OCI-LY3 (cell line): Measurements from ENCODE around the gene IL1RN.

ENCODE experiments used
- H2AFZ ChIP-seq: fragments of 200-600, 300-600 bp; shearing (Covaris generic); 2 replicates; pipeline ENCODE4 v1.6.0; 2014; ENCODE audit warnings: antibody characterized with exemption, low read depth, low read length
- H3K27ac ChIP-seq: fragments of 200-600, 300-600 bp; sonication (generic); 2 replicates; pipeline ENCODE4 v1.5.1; 2014; ENCODE audit warnings: mild to moderate bottlenecking, low read length, moderate library complexity, mixed read lengths
- H3K27me3 ChIP-seq: fragments of 200-600, 300-600 bp; sonication (generic); 2 replicates; pipeline ENCODE4 v1.6.1; 2014; ENCODE audit warnings: low read depth, low read length, mixed read lengths
- H3K36me3 ChIP-seq: fragments of 200-600, 300-600 bp; sonication (generic); replicated peaks from 2 replicates; pipeline ENCODE3; 2014; ENCODE audit warnings: low read depth, low read length, mixed read lengths
- H3K4me1 ChIP-seq: fragments of 300-600, 200-600 bp; sonication (generic); 2 replicates; pipeline ENCODE4 v1.6.1; 2014; ENCODE audit warnings: low read length, mixed read lengths
- H3K4me2 ChIP-seq: fragments of 200-600, 300-600 bp; sonication (generic); 2 replicates; pipeline ENCODE4 v1.6.1; 2014; ENCODE audit warnings: low read length, mixed read lengths
- H3K4me3 ChIP-seq: fragments of 300-600, 200-600 bp; sonication (generic); 2 replicates; pipeline ENCODE4 v1.5.1; 2014; ENCODE audit warnings: antibody characterized with exemption, mild to moderate bottlenecking, low read length, moderate library complexity
- H3K79me2 ChIP-seq: fragments of 300-600, 200-600 bp; shearing (Covaris generic); 2 replicates; pipeline ENCODE4 v1.6.1; 2014; ENCODE audit warnings: mild to moderate bottlenecking, low read length, mixed read lengths
- H3K9ac ChIP-seq: fragments of 300-600, 200-600 bp; shearing (Covaris generic); 2 replicates; pipeline ENCODE4 v1.6.0; 2014; ENCODE audit warnings: mild to moderate bottlenecking, low read length, moderate library complexity
- H3K9me3 ChIP-seq: fragments of 200-600, 300-600 bp; shearing (Covaris generic); 2 replicates; pipeline ENCODE4 v1.6.1; 2014; ENCODE audit warnings: low read length, mixed read lengths; ENCODE audit not compliant: insufficient read depth
- H4K20me1 ChIP-seq: fragments of 200-600, 300-600 bp; sonication (generic); 2 replicates; pipeline ENCODE4 v1.6.1; 2016; ENCODE audit warnings: low read length, mixed read lengths; ENCODE audit not compliant: insufficient read depth
- CTCF ChIP-seq: fragments of 200-600, 300-600 bp; sonication (generic); IDR thresholded peaks from 2 replicates; pipeline ENCODE4 v1.5.1; 2014; ENCODE audit warnings: antibody characterized with exemption, low read length, low read depth
- EZH2phosphoT487 ChIP-seq: fragments of 200-600 bp; shearing (Covaris generic); IDR thresholded peaks from 2 replicates; pipeline ENCODE4 v1.6.1; 2018; ENCODE audit warnings: antibody characterized with exemption, mixed run types, low read depth

The IL1RN gene

GRCh38 chr2:113164215-113164929, 37.0 kb downstream of the IL1RN start:
- Histone ChIP-seq H2AFZ (no peak overlapping the region), H3K9ac (no peak overlapping the region), H3K36me3 (no peaks in the 10 kb centered on the region), H3K4me2 (no peak overlapping the region), H3K4me3 (no peak overlapping the region), H3K79me2 (no peaks in the 10 kb centered on the region), H3K27me3 (no peaks in the 10 kb centered on the region), H4K20me1 (no peaks in the 10 kb centered on the region), H3K9me3 (no peaks in the 10 kb centered on the region), H3K4me1 (no peaks in the 10 kb centered on the region), H3K27ac (no peak overlapping the region)
- no peak for TF ChIP-seq EZH2phosphoT487
- TF ChIP-seq CTCF: no peak

- Histone ChIP-seq H3K27me3 (no peaks in the 10 kb centered on the region), H4K20me1 (no peaks in the 10 kb centered on the region), H3K27ac (no peak overlapping the region), H3K4me1 (no peaks in the 10 kb centered on the region), H3K4me3 (no peak overlapping the region), H3K4me2 (no peak overlapping the region), H3K9me3 (no peaks in the 10 kb centered on the region), H3K79me2 (no peaks in the 10 kb centered on the region), H3K9ac (no peak overlapping the region), H2AFZ (no peak overlapping the region), H3K36me3 (no peaks in the 10 kb centered on the region)
- TF ChIP-seq EZH2phosphoT487: no peak
- no peak for TF ChIP-seq CTCF
Observed at GRCh38 chr2:113164930-113165585, 37.7 kb downstream of the IL1RN start.

GRCh38 chr2:113166187-113166645, 38.8 kb downstream of the IL1RN start:
- no peak overlapping the region for H3K4me3 ChIP-seq
- no peak overlapping the region for H2AFZ ChIP-seq
- H4K20me1 ChIP-seq: no peaks in the 10 kb centered on the region
- peaks cover 3% of the 10 kb centered on the region for H3K4me1 ChIP-seq
- H3K27ac ChIP-seq: no peak overlapping the region
- no peaks in the 10 kb centered on the region for H3K9me3 ChIP-seq
- TF ChIP-seq EZH2phosphoT487 (no peak), CTCF (no peak)
- H3K79me2 ChIP-seq: no peaks in the 10 kb centered on the region
- H3K9ac ChIP-seq: no peak overlapping the region
- H3K27me3 ChIP-seq: no peaks in the 10 kb centered on the region
- peaks cover 3% of the 10 kb centered on the region for H3K36me3 ChIP-seq
- no peak overlapping the region for H3K4me2 ChIP-seq

- Histone ChIP-seq H3K27me3 (no peaks in the 10 kb centered on the region), H3K4me3 (no peak overlapping the region), H3K4me2 (no peak overlapping the region), H3K4me1 (peaks cover 11% of the 10 kb centered on the region), H3K79me2 (no peaks in the 10 kb centered on the region), H3K36me3 (peaks cover 9% of the 10 kb centered on the region), H2AFZ (no peak overlapping the region), H3K27ac (no peak overlapping the region), H4K20me1 (no peaks in the 10 kb centered on the region), H3K9ac (no peak overlapping the region), H3K9me3 (no peaks in the 10 kb centered on the region)
- no peak for TF ChIP-seq EZH2phosphoT487
- no peak for TF ChIP-seq CTCF
Observed at GRCh38 chr2:113167115-113167932, 39.9 kb downstream of the IL1RN start.
